PC-9 (cell line): ENCODE data around the gene ABHD5. TPM values are rescaled to one million over a fixed set of nuclear protein-coding genes. Genes with fewer than 3 reads are reported as not detected.
"Not testable (repeated sequence)": the region's sequence is repeated elsewhere in the genome, so short reads cannot be mapped to it uniquely, and the experiment has no call there.

Source experiments
- BruUV-seq: library from RNA; stranded (reverse); fragments of 400-500 nt; replicated peaks from 2 replicates; lab custom pipeline; 2021; lab: Mats Ljungman, UMichigan
- CTCF ChIA-PET: fragments of 300-600 bp; sonication (Branson Sonifier 250); formaldehyde crosslinking; loops from one replicate; lab custom pipeline; 2022; ENCODE audit warnings: antibody characterized with exemption; lab: Charles Lee
- POLR2A ChIA-PET: fragments of 300-600 bp; sonication (Branson Sonifier 250); formaldehyde crosslinking; loops from one replicate; lab custom pipeline; 2022; ENCODE audit warnings: antibody characterized with exemption; ENCODE audit not compliant: unreplicated experiment; lab: Charles Lee
- DNase-seq, 2 experiments: peaks; one replicate each; pipeline versions ENCODE4 v3.0.0 to v3.0.0-alpha.2; 2015 to 2022; ENCODE audit warnings: mixed read lengths in 1 of 2
- H2AFZ ChIP-seq: fragments of 200-600 bp; sonication (generic); 2 replicates; pipeline ENCODE4 v1.8.1; 2017; ENCODE audit warnings: antibody characterized with exemption
- H3F3A ChIP-seq: fragments of 200-600 bp; sonication (generic); 2 replicates; pipeline ENCODE4 v1.8.1; 2017; ENCODE audit warnings: antibody characterized with exemption, mild to moderate bottlenecking, low read depth; ENCODE audit not compliant: insufficient read depth
- H3K27ac ChIP-seq: fragments of 200-600 bp; sonication (generic); 2 replicates; pipeline ENCODE4 v1.6.1; 2016; ENCODE audit warnings: mixed run types
- H3K27me3 ChIP-seq: fragments of 200-600 bp; sonication (generic); 2 replicates; pipeline ENCODE4 v1.6.1; 2016; ENCODE audit warnings: low read depth, mixed run types; ENCODE audit not compliant: insufficient read depth
- H3K36me3 ChIP-seq: fragments of 200-600 bp; sonication (generic); 2 replicates; pipeline ENCODE4 v1.6.1; 2016; ENCODE audit warnings: low read depth, mixed run types
- H3K4me1 ChIP-seq: fragments of 200-600 bp; sonication (generic); replicated peaks from 2 replicates; pipeline ENCODE4 v1.6.1; 2016; ENCODE audit warnings: mixed run types; ENCODE audit not compliant: insufficient read depth
- H3K4me2 ChIP-seq: fragments of 200-600 bp; sonication (generic); 2 replicates; pipeline ENCODE4 v1.6.1; 2017; ENCODE audit warnings: mixed run types
- H3K4me3 ChIP-seq: fragments of 200-600 bp; sonication (generic); 2 replicates; pipeline ENCODE4 v1.6.1; 2016; ENCODE audit warnings: mixed run types
- H3K79me2 ChIP-seq: fragments of 200-600 bp; sonication (generic); 2 replicates; pipeline ENCODE4 v1.6.1; 2017; ENCODE audit warnings: low read depth, mixed run types
- H3K9me2 ChIP-seq: fragments of 200-600 bp; sonication (generic); 2 replicates; pipeline ENCODE4 v1.8.1; 2017; ENCODE audit warnings: mild to moderate bottlenecking; ENCODE audit not compliant: insufficient read depth
- H3K9me3 ChIP-seq: fragments of 200-600 bp; sonication (generic); 2 replicates; pipeline ENCODE4 v1.8.1; 2016; ENCODE audit warnings: low read depth; ENCODE audit not compliant: insufficient read depth
- H4K20me1 ChIP-seq: fragments of 200-600 bp; sonication (generic); 2 replicates; pipeline ENCODE4 v1.8.1; 2017; ENCODE audit not compliant: insufficient read depth
- EZH2 ChIP-seq: fragments of 200-600 bp; sonication (generic); IDR thresholded peaks from 2 replicates; pipeline ENCODE4 v1.8.0; 2017; ENCODE audit warnings: antibody characterized with exemption, low read depth
- intact Hi-C: fragments of 100-400 bp; cut with micrococcal nuclease; formaldehyde crosslinking; loops from one replicate; pipeline ENCODE4 v1.10.0; 2022; ENCODE audit not compliant: unreplicated experiment
- total RNA-seq: library from RNA; stranded (reverse); gene quantifications from 2 replicates; pipeline ENCODE4 v1.2.3, GENCODE V29; 2021
- TF ChIP-seq, protein P1 (sequence below): fragments of 200-600 bp; sonication (generic); conservative IDR thresholded peaks from 2 replicates; pipeline ENCODE4 v1.6.1; 2017; ENCODE audit warnings: mixed run types, antibody characterized with exemption, mild to moderate bottlenecking, moderate library complexity

Gene ABHD5
- total RNA-seq, 1 experiment from 2014 or later, result 19.9 TPM

DNA sequence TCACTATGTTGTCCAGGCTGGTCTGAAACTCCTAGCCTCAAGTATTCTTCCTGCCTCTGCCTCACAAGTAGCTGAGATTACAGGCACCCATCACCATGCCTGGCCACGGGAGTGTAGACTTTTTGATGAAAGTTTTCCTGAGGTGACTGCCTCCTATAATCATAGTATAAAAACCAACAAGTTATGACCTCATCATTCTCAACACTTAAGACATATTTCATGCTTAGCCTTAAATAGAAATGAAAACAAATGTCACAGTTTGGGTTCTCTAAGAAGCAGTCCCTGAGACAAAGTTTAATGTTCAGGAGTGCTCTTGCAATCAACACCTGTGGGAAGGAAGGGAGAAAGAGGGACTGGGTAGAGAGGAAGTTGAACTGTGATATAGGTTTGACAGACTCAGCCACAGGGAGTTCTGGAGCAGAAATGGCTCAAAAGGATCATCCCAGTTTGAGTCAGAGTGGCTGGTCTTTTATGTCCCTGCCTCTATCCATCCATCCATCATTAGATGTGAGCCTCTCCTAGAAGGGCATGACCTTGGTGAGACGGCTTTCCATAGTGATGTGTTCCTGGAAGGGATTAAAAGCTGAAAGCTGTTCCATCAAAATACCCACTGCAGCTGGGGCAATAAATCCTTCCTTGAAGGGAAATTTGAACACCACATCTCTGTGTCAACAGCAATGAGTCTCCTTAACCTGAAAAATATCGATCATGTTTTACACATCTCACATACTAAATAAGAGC is 16.2 kb upstream of the ABHD5 start:
- CTCF ChIA-PET, result no interaction called here
- BruUV-seq, result no TSS peak

DNA sequence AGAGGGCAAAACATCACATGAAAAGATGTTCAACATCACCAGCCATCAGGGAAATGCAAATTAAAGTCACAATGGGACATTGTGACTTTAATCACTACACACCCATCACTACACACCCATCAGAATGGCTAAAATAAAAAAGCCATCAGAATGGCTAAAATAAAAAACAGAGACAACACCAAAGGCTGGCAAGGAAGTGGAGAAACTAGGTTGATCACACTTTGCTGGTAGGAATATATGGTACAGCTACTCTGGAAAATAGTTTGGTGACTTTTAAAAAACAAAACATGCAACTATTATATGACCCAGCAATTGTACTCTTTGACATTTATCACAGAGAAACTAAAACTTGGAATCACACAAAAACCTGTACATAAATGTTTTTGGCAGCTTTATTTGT is 15.1 kb upstream of the ABHD5 start:
- no peak overlapping the region for H3K4me3 ChIP-seq
- CTCF ChIA-PET, result no interaction called here
- H3K27me3 ChIP-seq, result no peaks in the 10 kb centered on the region
- H3K9me2 ChIP-seq, result no peaks in the 10 kb centered on the region
- no peaks in the 10 kb centered on the region for H3K36me3 ChIP-seq
- no peaks in the 10 kb centered on the region for H3K79me2 ChIP-seq
- H3K4me2 ChIP-seq, result no peak overlapping the region
- TF ChIP-seq, protein P1, sequence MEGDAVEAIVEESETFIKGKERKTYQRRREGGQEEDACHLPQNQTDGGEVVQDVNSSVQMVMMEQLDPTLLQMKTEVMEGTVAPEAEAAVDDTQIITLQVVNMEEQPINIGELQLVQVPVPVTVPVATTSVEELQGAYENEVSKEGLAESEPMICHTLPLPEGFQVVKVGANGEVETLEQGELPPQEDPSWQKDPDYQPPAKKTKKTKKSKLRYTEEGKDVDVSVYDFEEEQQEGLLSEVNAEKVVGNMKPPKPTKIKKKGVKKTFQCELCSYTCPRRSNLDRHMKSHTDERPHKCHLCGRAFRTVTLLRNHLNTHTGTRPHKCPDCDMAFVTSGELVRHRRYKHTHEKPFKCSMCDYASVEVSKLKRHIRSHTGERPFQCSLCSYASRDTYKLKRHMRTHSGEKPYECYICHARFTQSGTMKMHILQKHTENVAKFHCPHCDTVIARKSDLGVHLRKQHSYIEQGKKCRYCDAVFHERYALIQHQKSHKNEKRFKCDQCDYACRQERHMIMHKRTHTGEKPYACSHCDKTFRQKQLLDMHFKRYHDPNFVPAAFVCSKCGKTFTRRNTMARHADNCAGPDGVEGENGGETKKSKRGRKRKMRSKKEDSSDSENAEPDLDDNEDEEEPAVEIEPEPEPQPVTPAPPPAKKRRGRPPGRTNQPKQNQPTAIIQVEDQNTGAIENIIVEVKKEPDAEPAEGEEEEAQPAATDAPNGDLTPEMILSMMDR, result no peak
- no peak for TF ChIP-seq EZH2
- no peak overlapping the region for H2AFZ ChIP-seq
- no peaks in the 10 kb centered on the region for H3F3A ChIP-seq
- H3K27ac ChIP-seq, result no peak overlapping the region
- H4K20me1 ChIP-seq, result no peaks in the 10 kb centered on the region
- H3K9me3 ChIP-seq, result no peaks in the 10 kb centered on the region
- POLR2A ChIA-PET, result no interaction called here
- no TSS peak for BruUV-seq
- intact Hi-C loops, result no loop called here
- H3K4me1 ChIP-seq, result no peaks in the 10 kb centered on the region
- DNase-seq, result no peak

More for the DNA sequence above, 16.2 kb upstream of the ABHD5 start:
- intact Hi-C loops, result no loop called here
- no peak overlapping the region for H2AFZ ChIP-seq
- DNase-seq, result no peak
- no peaks in the 10 kb centered on the region for H4K20me1 ChIP-seq
- H3K27me3 ChIP-seq, result no peaks in the 10 kb centered on the region
- no peaks in the 10 kb centered on the region for H3K79me2 ChIP-seq
- H3K4me3 ChIP-seq, result no peak overlapping the region
- no peak for TF ChIP-seq EZH2
- H3K9me2 ChIP-seq, result no peaks in the 10 kb centered on the region
- no peaks in the 10 kb centered on the region for H3K4me1 ChIP-seq
- no peaks in the 10 kb centered on the region for H3K36me3 ChIP-seq
- H3F3A ChIP-seq, result no peaks in the 10 kb centered on the region
- no peak overlapping the region for H3K27ac ChIP-seq
- POLR2A ChIA-PET, result no interaction called here
- H3K4me2 ChIP-seq, result no peak overlapping the region
- H3K9me3 ChIP-seq, result no peaks in the 10 kb centered on the region

GRCh38 chr3:43676441-43676840 is 14.3 kb upstream of the ABHD5 start:
- Histone ChIP-seq H3K9me3 (no peaks in the 10 kb centered on the region), H3K79me2 (no peaks in the 10 kb centered on the region), H3K4me3 (no peak overlapping the region), H3F3A (no peaks in the 10 kb centered on the region), H3K4me1 (no peaks in the 10 kb centered on the region), H2AFZ (no peak overlapping the region), H4K20me1 (no peaks in the 10 kb centered on the region), H3K27ac (no peak overlapping the region), H3K27me3 (no peaks in the 10 kb centered on the region), H3K9me2 (no peaks in the 10 kb centered on the region), H3K4me2 (no peak overlapping the region), H3K36me3 (no peaks in the 10 kb centered on the region)
- TF ChIP-seq, protein P1, result no peak
- TF ChIP-seq EZH2, result no peak
- ChIA-PET POLR2A (no interaction called here), CTCF (no interaction called here)
- no peak for DNase-seq
- BruUV-seq, result no TSS peak
- intact Hi-C loops, result no loop called here

- POLR2A ChIA-PET, H3K27me3 ChIP-seq, H3K4me2 ChIP-seq, H3K27ac ChIP-seq, H3K79me2 ChIP-seq, H2AFZ ChIP-seq, H3F3A ChIP-seq, H3K9me3 ChIP-seq, H3K4me1 ChIP-seq, BruUV-seq, H4K20me1 ChIP-seq, DNase-seq, H3K4me3 ChIP-seq, CTCF ChIA-PET, H3K9me2 ChIP-seq, intact Hi-C loops, H3K36me3 ChIP-seq: not testable (repeated sequence)
Measured at GRCh38 chr3:43678375-43678774, 12.4 kb upstream of the ABHD5 start.

GRCh38 chr3:43678887-43679449 is 11.8 kb upstream of the ABHD5 start:
- BruUV-seq, CTCF ChIA-PET, H3K27ac ChIP-seq, intact Hi-C loops, H3K9me2 ChIP-seq, H3F3A ChIP-seq, H3K27me3 ChIP-seq, H3K79me2 ChIP-seq, H4K20me1 ChIP-seq, H3K9me3 ChIP-seq, H2AFZ ChIP-seq, DNase-seq, H3K36me3 ChIP-seq, H3K4me3 ChIP-seq, H3K4me2 ChIP-seq, POLR2A ChIA-PET, H3K4me1 ChIP-seq: not testable (repeated sequence)

- H3K4me3 ChIP-seq, H3F3A ChIP-seq, POLR2A ChIA-PET, DNase-seq, H3K79me2 ChIP-seq, intact Hi-C loops, H3K27me3 ChIP-seq, CTCF ChIA-PET, H3K4me1 ChIP-seq, H3K4me2 ChIP-seq, H3K9me2 ChIP-seq, H2AFZ ChIP-seq, H3K36me3 ChIP-seq, H3K27ac ChIP-seq, H3K9me3 ChIP-seq, BruUV-seq, H4K20me1 ChIP-seq: not testable (repeated sequence)
Measured at GRCh38 chr3:43680857-43681256, 9.9 kb upstream of the ABHD5 start.
